Neural cell (in vitro differentiated cells): Measurements from ENCODE around the gene FAM107B. TPM values are rescaled to one million over a fixed set of nuclear protein-coding genes. Genes with fewer than 3 reads are reported as not detected.
A peak's percentile ranks its signal among the peaks of the same experiment; 100 is the strongest.

Experiments
- H2AFZ ChIP-seq: fragments of 200-600, 300-800 bp; sonication (generic), shearing (Covaris generic); 2 replicates; pipeline ENCODE4 v1.6.0; 2014; ENCODE audit warnings: low read depth, mild to moderate bottlenecking, antibody characterized with exemption, low read length, moderate library complexity
- H3F3A ChIP-seq: fragments of 200-600 bp; shearing (Covaris generic); 2 replicates; pipeline ENCODE4 v1.6.1; 2016; ENCODE audit warnings: mild to moderate bottlenecking, moderate library complexity, mixed read lengths, antibody characterized with exemption, low read length; ENCODE audit not compliant: insufficient read depth, poor library complexity, severe bottlenecking
- H3K27ac ChIP-seq: fragments of 200-600, 300-800 bp; sonication (generic), shearing (Covaris generic); 2 replicates; pipeline ENCODE4 v1.5.1; 2014; ENCODE audit warnings: mild to moderate bottlenecking, low read length, moderate library complexity
- H3K27me3 ChIP-seq: fragments of 300-800, 200-600 bp; sonication (generic), shearing (Covaris generic); 2 replicates; pipeline ENCODE4 v1.6.0; 2014; ENCODE audit warnings: mild to moderate bottlenecking, low read depth, low read length, moderate library complexity; ENCODE audit not compliant: insufficient read depth
- H3K36me3 ChIP-seq: fragments of 300-800, 200-600 bp; sonication (generic), shearing (Covaris generic); 2 replicates; pipeline ENCODE4 v1.5.1; 2014; ENCODE audit warnings: mild to moderate bottlenecking, antibody characterized with exemption, low read length, moderate library complexity; ENCODE audit not compliant: insufficient read depth
- H3K4me2 ChIP-seq: fragments of 300-800, 200-600 bp; sonication (generic), shearing (Covaris generic); 2 replicates; pipeline ENCODE4 v1.6.0; 2014; ENCODE audit warnings: mild to moderate bottlenecking, low read length
- H3K4me3 ChIP-seq: fragments of 300-800, 200-600 bp; sonication (generic), shearing (Covaris generic); 2 replicates; pipeline ENCODE4 v1.5.1; 2014; ENCODE audit warnings: mild to moderate bottlenecking, low read length, moderate library complexity
- H3K79me2 ChIP-seq: fragments of 200-600 bp; shearing (Covaris generic); replicated peaks from 2 replicates; pipeline ENCODE4 v1.6.0; 2014; ENCODE audit warnings: mild to moderate bottlenecking, low read length, moderate library complexity; ENCODE audit not compliant: insufficient read depth
- H3K9ac ChIP-seq: fragments of 300-800, 200-600 bp; sonication (generic), shearing (Covaris generic); 2 replicates; pipeline ENCODE4 v1.6.1; 2016; ENCODE audit warnings: mild to moderate bottlenecking, low read length, mixed read lengths
- H3K9me2 ChIP-seq: fragments of 200-600 bp; shearing (Covaris generic); 2 replicates; pipeline ENCODE4 v1.6.1; 2016; ENCODE audit warnings: mild to moderate bottlenecking, low read length, mixed read lengths; ENCODE audit not compliant: insufficient read depth
- H3K9me3 ChIP-seq: fragments of 200-600, 300-800 bp; sonication (generic), shearing (Covaris generic); 2 replicates; pipeline ENCODE4 v1.6.1; 2016; ENCODE audit warnings: mild to moderate bottlenecking, mixed run types, low read length, moderate library complexity, mixed read lengths
- H4K20me1 ChIP-seq: fragments of 200-600 bp; shearing (Covaris generic); 2 replicates; pipeline ENCODE4 v1.6.1; 2016; ENCODE audit warnings: mild to moderate bottlenecking, mixed run types; ENCODE audit not compliant: insufficient read depth
- EP300 ChIP-seq: fragments of 450-650 bp; conservative IDR thresholded peaks from 2 replicates; pipeline ENCODE4 v1.6.1; 2014; ENCODE audit warnings: antibody characterized with exemption, mild to moderate bottlenecking, moderate library complexity; ENCODE audit not compliant: poor library complexity, severe bottlenecking
- EZH2 ChIP-seq: fragments of 200-600, 300-800 bp; shearing (Covaris generic), sonication (generic); IDR thresholded peaks from 2 replicates; pipeline ENCODE4 v1.6.1; 2014; ENCODE audit warnings: antibody characterized with exemption, low read length, borderline replicate concordance, mild to moderate bottlenecking; ENCODE audit not compliant: insufficient read depth, poor library complexity, severe bottlenecking
- MXI1 ChIP-seq: fragments of 450-650 bp; conservative IDR thresholded peaks from 2 replicates; pipeline ENCODE4 v1.6.1; 2014; ENCODE audit warnings: antibody characterized with exemption, mild to moderate bottlenecking; ENCODE audit not compliant: poor library complexity, severe bottlenecking
- POLR2AphosphoS5 ChIP-seq: IDR thresholded peaks from 2 replicates; pipeline ENCODE4 v1.6.1; 2012
- RAD21 ChIP-seq: fragments of 450-650 bp; conservative IDR thresholded peaks from 2 replicates; pipeline ENCODE4 v1.6.1; 2014; ENCODE audit warnings: antibody characterized with exemption, mild to moderate bottlenecking, moderate library complexity
- REST ChIP-seq: IDR thresholded peaks from 2 replicates; pipeline ENCODE4 v1.6.1; 2012; ENCODE audit warnings: borderline replicate concordance
- SMC3 ChIP-seq: fragments of 450-650 bp; conservative IDR thresholded peaks from 2 replicates; pipeline ENCODE4 v1.6.1; 2014; ENCODE audit warnings: antibody characterized with exemption, mild to moderate bottlenecking, moderate library complexity; ENCODE audit not compliant: poor library complexity
- TAF1 ChIP-seq: IDR thresholded peaks from 2 replicates; pipeline ENCODE4 v1.6.1; 2012; ENCODE audit warnings: low read depth
- polyA plus RNA-seq: library from polyadenylated mRNA; depleted of rRNA; stranded (reverse); fragments of >200 nt; gene quantifications from 2 replicates; pipeline ENCODE4 v1.2.3, GENCODE V29; 2014

Gene FAM107B
- polyA plus RNA-seq, 1 donor from 2014 or later = 106 TPM

GRCh38 chr10:14603534-14604102 lies 171.1 kb downstream of the FAM107B start:
- peak overlapping the region; percentile 44 for H3K27ac ChIP-seq
- peaks cover 48% of the 10 kb centered on the region for H3K79me2 ChIP-seq
- no peaks in the 10 kb centered on the region for H3K9me2 ChIP-seq
- H3K9me3 ChIP-seq = no peaks in the 10 kb centered on the region
- H3K4me2 ChIP-seq = peak overlapping the region; percentile 95
- H3K9ac ChIP-seq = peak overlapping the region; percentile 78
- H3K27me3 ChIP-seq = no peaks in the 10 kb centered on the region
- no peaks in the 10 kb centered on the region for H4K20me1 ChIP-seq
- no peaks in the 10 kb centered on the region for H3F3A ChIP-seq
- H3K36me3 ChIP-seq = peaks cover 7% of the 10 kb centered on the region
- H3K4me3 ChIP-seq = peak overlapping the region; percentile 93
- H2AFZ ChIP-seq = no peak overlapping the region
- TF ChIP-seq SMC3 (peak; percentile 59), TAF1 (no peak), RAD21 (peak; percentile 53), MXI1 (peak; percentile 59)

- no peaks in the 10 kb centered on the region for H3K27me3 ChIP-seq
- peak overlapping the region; percentile 44 for H3K27ac ChIP-seq
- H3F3A ChIP-seq = no peaks in the 10 kb centered on the region
- H3K79me2 ChIP-seq = peaks cover 54% of the 10 kb centered on the region
- no peaks in the 10 kb centered on the region for H4K20me1 ChIP-seq
- no peaks in the 10 kb centered on the region for H3K9me3 ChIP-seq
- no peak overlapping the region for H2AFZ ChIP-seq
- no peaks in the 10 kb centered on the region for H3K9me2 ChIP-seq
- TF ChIP-seq EP300 = no peak
- TF ChIP-seq TAF1 = no peak
- TF ChIP-seq MXI1 = peak; percentile 9
- TF ChIP-seq EZH2 = no peak
- H3K4me2 ChIP-seq = peak overlapping the region; percentile 95
- peak overlapping the region; percentile 78 for H3K9ac ChIP-seq
- H3K4me3 ChIP-seq = peak overlapping the region; percentile 93
- H3K36me3 ChIP-seq = peaks cover 8% of the 10 kb centered on the region
Measured at GRCh38 chr10:14602807-14603533, 171.7 kb downstream of the FAM107B start.

GRCh38 chr10:14601872-14602725 lies 172.6 kb downstream of the FAM107B start:
- Histone ChIP-seq H3K9me3 (no peaks in the 10 kb centered on the region), H2AFZ (no peak overlapping the region), H4K20me1 (no peaks in the 10 kb centered on the region), H3K4me3 (peak overlapping the region; percentile 93), H3K9ac (peak overlapping the region; percentile 10), H3K79me2 (peaks cover 56% of the 10 kb centered on the region), H3K27ac (no peak overlapping the region), H3K9me2 (no peaks in the 10 kb centered on the region), H3K27me3 (no peaks in the 10 kb centered on the region), H3K36me3 (peaks cover 8% of the 10 kb centered on the region), H3F3A (no peaks in the 10 kb centered on the region), H3K4me2 (peak overlapping the region; percentile 95)
- TF ChIP-seq REST (no peak), MXI1 (no peak), TAF1 (no peak), EZH2 (no peak), POLR2AphosphoS5 (no peak), EP300 (no peak), SMC3 (no peak)
